ENCODE data around the gene LDLRAD3. TPM values are rescaled to one million over a fixed set of nuclear protein-coding genes. Genes with fewer than 3 reads are reported as not detected.
A peak's percentile ranks its signal among the peaks of the same experiment; 100 is the strongest.

Gene LDLRAD3
- total and polyA plus RNA-seq, 5 experiments from 2014 or later: not detected

DNA sequence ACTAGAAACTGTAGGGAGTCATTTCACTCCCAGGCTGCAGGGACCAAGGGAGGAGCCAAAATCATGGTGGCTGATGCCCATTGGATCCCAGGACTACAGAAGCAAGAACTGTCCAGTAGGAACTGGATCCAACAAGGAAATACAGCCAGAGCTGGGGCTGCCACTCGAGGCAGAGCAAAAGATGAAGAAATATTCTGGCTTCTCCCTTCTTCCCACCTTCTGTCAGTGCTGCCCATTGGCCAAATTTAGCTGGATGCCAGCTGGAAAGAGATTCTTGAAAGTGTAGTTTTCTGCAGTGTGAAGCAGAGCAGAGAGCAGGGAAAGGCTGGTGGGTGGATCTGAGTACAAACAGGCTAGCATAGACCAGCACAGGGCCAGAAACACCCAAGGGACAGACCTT, 299.8 kb downstream of the LDLRAD3 start:
- peaks cover 20 to 63% (median 26%) of the 10 kb centered on the region in 5 donors for H3K27me3 Mint-ChIP-seq
- no peaks in the 10 kb centered on the region for H3K36me3 Mint-ChIP-seq
- H3K9me3 Mint-ChIP-seq: peaks cover 0 to 2% (median 0%) of the 10 kb centered on the region in 9 donors

GRCh38 chr11:36247493-36247892, 303.6 kb downstream of the LDLRAD3 start:
- H3K9me3 Mint-ChIP-seq: peaks cover 0 to 2% (median 0%) of the 10 kb centered on the region in 9 donors
- no peaks in the 10 kb centered on the region for H3K36me3 Mint-ChIP-seq
- H3K4me1 Mint-ChIP-seq: no peaks in the 10 kb centered on the region
- H3K4me3 Mint-ChIP-seq: no peak overlapping the region
- peaks cover 22 to 88% (median 41%) of the 10 kb centered on the region in 5 donors for H3K27me3 Mint-ChIP-seq
- no peak for ATAC-seq
- DNase-seq: no peak
- no peak overlapping the region for H3K27ac Mint-ChIP-seq
- POLR2A ChIA-PET: no interaction called here

More for the DNA sequence above, 299.8 kb downstream of the LDLRAD3 start:
- DNase-seq (no peak), ATAC-seq (no peak)
- H3K4me3 Mint-ChIP-seq: no peak overlapping the region
- no peak overlapping the region for H3K27ac Mint-ChIP-seq
- H3K4me1 Mint-ChIP-seq: no peaks in the 10 kb centered on the region
- POLR2A ChIA-PET: no interaction called here

GRCh38 chr11:36248436-36248835, 304.6 kb downstream of the LDLRAD3 start:
- H3K27ac Mint-ChIP-seq: no peak overlapping the region
- POLR2A ChIA-PET: no interaction called here
- no peaks in the 10 kb centered on the region for H3K4me1 Mint-ChIP-seq
- peaks cover 0 to 2% (median 0%) of the 10 kb centered on the region in 9 donors for H3K9me3 Mint-ChIP-seq
- H3K36me3 Mint-ChIP-seq: no peaks in the 10 kb centered on the region
- no peak overlapping the region for H3K4me3 Mint-ChIP-seq
- ATAC-seq (no peak), DNase-seq (no peak)
- peaks cover 20 to 87% (median 43%) of the 10 kb centered on the region in 5 donors for H3K27me3 Mint-ChIP-seq

DNA sequence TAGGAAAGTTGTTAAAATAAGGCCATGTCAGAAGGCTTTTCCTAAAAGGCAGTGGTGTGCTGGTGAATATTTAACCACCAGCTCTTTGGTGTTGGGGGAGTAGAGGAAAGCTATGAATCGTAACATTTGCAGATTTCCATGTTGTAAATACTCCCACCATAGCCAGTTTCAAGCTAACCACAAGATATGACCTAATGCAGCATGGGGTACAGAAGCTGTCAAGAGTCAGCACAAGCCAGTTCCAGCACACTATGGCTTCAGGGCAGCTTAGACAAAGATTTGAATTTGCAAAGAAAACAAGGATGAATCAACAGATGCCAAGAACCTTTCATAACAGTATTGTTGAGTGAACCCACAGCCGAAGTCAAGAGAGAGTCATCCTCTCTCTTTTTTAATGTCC, 305.4 kb downstream of the LDLRAD3 start:
- no peak overlapping the region for H3K4me3 Mint-ChIP-seq
- H3K9me3 Mint-ChIP-seq: peaks cover 0 to 2% (median 0%) of the 10 kb centered on the region in 9 donors
- DNase-seq (no peak), ATAC-seq (no peak)
- no peaks in the 10 kb centered on the region for H3K36me3 Mint-ChIP-seq
- POLR2A ChIA-PET: no interaction called here
- H3K27ac Mint-ChIP-seq: no peak overlapping the region
- H3K27me3 Mint-ChIP-seq: peaks cover 19 to 86% (median 41%) of the 10 kb centered on the region in 5 donors
- no peaks in the 10 kb centered on the region for H3K4me1 Mint-ChIP-seq

DNA sequence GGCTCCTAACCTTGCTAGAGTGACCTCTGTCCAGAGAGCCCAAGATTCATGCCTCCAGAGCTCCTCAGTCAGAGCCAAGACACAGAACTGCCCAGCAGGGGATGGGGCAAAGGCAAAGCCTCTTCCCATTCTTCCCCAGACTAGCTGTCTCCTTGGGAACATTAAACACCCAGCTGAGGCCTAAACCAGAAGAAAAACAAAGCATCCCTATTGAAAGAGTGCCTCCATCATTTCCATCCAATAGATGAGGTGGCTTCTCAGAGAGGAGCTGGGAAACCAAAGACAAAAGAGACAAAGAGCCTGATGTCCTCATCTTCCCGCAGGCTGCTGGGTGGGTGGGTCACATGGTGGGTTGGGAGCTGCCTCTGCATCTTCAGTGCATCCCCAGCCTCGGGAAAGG, 308.0 kb downstream of the LDLRAD3 start:
- Mint-ChIP-seq H3K4me1 (no peaks in the 10 kb centered on the region), H3K9me3 (no peaks in the 10 kb centered on the region), H3K4me3 (no peak overlapping the region), H3K27ac (peak overlapping the region in 1 of 10 donors; percentile 21), H3K27me3 (peaks cover 17 to 71% (median 26%) of the 10 kb centered on the region in 5 donors), H3K36me3 (no peaks in the 10 kb centered on the region)
- ATAC-seq: no peak
- POLR2A ChIA-PET: no interaction called here
- DNase-seq: no peak

DNA sequence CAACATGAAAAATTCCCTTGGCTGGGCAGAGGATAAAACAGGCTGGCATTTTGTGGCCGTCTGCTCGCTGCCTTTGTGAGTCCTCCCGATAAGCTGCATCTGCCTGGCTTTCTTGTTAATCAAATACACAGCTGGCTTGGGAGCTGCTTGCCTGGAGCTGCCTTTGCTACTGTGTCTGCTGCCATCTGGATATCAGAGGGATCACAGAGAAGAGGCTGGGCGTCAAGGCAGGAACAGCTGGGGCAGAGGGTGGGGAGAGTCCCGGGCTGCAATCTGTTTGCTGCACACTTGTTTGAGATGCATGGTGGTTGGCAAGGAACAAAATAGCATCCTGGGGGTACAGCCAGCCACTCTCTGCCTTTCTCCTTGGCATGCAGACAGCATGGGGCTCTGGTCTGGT, 309.4 kb downstream of the LDLRAD3 start:
- ATAC-seq (no peak), DNase-seq (no peak)
- no peaks in the 10 kb centered on the region for H3K36me3 Mint-ChIP-seq
- no peaks in the 10 kb centered on the region for H3K4me1 Mint-ChIP-seq
- no peak overlapping the region for H3K4me3 Mint-ChIP-seq
- peaks cover 14 to 71% (median 26%) of the 10 kb centered on the region in 5 donors for H3K27me3 Mint-ChIP-seq
- H3K27ac Mint-ChIP-seq: no peak overlapping the region
- POLR2A ChIA-PET: no interaction called here
- no peaks in the 10 kb centered on the region for H3K9me3 Mint-ChIP-seq

GRCh38 chr11:36254713-36255112, 310.9 kb downstream of the LDLRAD3 start:
- H3K27me3 Mint-ChIP-seq: peaks cover 20 to 72% (median 34%) of the 10 kb centered on the region in 5 donors
- H3K4me3 Mint-ChIP-seq: no peak overlapping the region
- H3K36me3 Mint-ChIP-seq: no peaks in the 10 kb centered on the region
- H3K4me1 Mint-ChIP-seq: no peaks in the 10 kb centered on the region
- no peak overlapping the region for H3K27ac Mint-ChIP-seq
- H3K9me3 Mint-ChIP-seq: no peaks in the 10 kb centered on the region
- ATAC-seq (no peak), DNase-seq (no peak)
- POLR2A ChIA-PET: no interaction called here

DNA sequence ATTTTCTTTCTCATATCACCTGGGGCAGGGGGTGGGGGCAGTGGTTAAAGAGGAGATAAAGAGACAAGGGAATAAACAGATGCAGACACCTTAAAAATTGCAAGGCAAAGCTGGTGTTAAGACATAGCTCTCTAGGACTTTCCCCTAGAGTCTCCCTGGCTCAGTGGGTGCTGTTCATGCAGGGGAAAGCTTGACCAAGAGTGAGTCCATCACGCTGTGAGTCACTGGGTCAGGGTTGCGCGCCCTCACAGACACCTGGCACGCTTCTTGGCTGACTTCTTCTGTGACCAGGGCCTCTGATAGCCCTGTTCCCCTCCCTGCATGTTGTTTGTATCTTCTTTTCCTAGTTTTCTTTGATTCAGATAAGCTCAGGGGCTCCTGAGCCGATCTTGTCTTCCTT, 313.5 kb downstream of the LDLRAD3 start:
- DNase-seq (no peak), ATAC-seq (no peak)
- H3K4me1 Mint-ChIP-seq: no peaks in the 10 kb centered on the region
- no peaks in the 10 kb centered on the region for H3K9me3 Mint-ChIP-seq
- H3K27ac Mint-ChIP-seq: no peak overlapping the region
- H3K4me3 Mint-ChIP-seq: no peak overlapping the region
- H3K27me3 Mint-ChIP-seq: peaks cover 15 to 66% (median 28%) of the 10 kb centered on the region in 5 donors
- H3K36me3 Mint-ChIP-seq: no peaks in the 10 kb centered on the region
- POLR2A ChIA-PET: no interaction called here

DNA sequence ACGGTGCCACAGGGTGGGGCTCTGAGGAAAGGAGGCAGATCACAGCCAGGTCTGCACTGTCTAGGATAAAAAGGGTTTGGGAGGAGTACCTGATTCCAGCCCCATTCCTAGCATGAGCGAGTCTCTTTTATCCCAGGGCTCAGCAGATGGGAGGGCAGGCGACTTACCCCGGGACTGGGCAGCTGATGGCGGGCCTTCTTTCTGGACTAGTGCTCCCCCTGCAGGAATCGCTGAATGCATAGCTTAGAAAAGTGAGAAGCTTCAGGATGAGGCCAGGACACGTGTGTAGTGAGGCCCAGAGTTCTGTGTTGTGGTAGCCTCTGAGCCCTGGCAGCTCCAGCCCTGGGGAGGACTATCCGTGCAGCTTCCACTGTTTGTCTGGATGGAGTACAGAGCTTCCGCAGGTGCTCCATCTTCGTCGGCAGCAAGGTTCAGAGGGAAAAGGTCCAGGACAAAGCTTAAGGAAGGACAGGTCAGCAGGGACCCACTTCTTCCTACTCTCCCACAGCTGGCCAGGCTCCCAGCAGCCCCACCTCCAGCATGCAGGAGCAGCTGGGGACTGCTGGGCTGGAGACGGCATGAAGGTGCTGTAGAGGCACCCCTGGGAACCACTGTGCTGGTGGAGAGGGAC, 315.0 kb downstream of the LDLRAD3 start:
- H3K27ac Mint-ChIP-seq: no peak overlapping the region
- H3K9me3 Mint-ChIP-seq: no peaks in the 10 kb centered on the region
- no peak for ATAC-seq
- no peaks in the 10 kb centered on the region for H3K4me1 Mint-ChIP-seq
- DNase-seq: no peak
- H3K4me3 Mint-ChIP-seq: no peak overlapping the region
- H3K36me3 Mint-ChIP-seq: no peaks in the 10 kb centered on the region
- H3K27me3 Mint-ChIP-seq: peaks cover 18 to 69% (median 36%) of the 10 kb centered on the region in 5 donors
- POLR2A ChIA-PET: no interaction called here

- Mint-ChIP-seq H3K9me3 (no peaks in the 10 kb centered on the region), H3K36me3 (no peaks in the 10 kb centered on the region), H3K27ac (no peak overlapping the region), H3K4me1 (peaks cover 0 to 2% (median 0%) of the 10 kb centered on the region in 4 donors), H3K27me3 (peaks cover 18 to 73% (median 39%) of the 10 kb centered on the region in 5 donors), H3K4me3 (no peak overlapping the region)
- ATAC-seq (no peak), DNase-seq (no peak)
- POLR2A ChIA-PET: no interaction called here
Measured at GRCh38 chr11:36261094-36261493, 317.2 kb downstream of the LDLRAD3 start.

GRCh38 chr11:36264011-36264972, 320.4 kb downstream of the LDLRAD3 start:
- Mint-ChIP-seq H3K9me3 (no peaks in the 10 kb centered on the region), H3K4me1 (peaks cover 0 to 2% (median 0%) of the 10 kb centered on the region in 4 donors), H3K4me3 (no peak overlapping the region), H3K27ac (no peak overlapping the region), H3K36me3 (no peaks in the 10 kb centered on the region), H3K27me3 (peaks cover 7 to 43% (median 23%) of the 10 kb centered on the region in 5 donors)
- POLR2A ChIA-PET: no interaction called here
- DNase-seq (no peak), ATAC-seq (no peak)

DNA sequence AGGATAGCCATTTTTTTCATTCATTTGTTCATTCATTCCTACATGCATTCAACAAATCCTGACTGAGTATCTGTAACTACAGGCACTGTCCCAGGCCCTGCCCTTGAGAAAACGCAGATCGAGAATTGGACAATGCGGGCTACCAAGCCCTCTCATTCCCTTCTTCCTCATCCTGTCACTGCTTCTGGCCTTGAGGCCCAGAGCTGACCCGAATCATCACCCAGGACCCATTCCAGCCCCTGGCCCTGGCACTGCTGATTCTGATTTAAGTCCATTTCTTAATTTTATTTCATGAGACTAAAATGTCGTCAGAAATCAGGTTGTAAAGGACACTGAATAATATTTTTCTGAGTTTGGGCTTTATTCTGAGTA, 321.1 kb downstream of the LDLRAD3 start:
- ATAC-seq (no peak), DNase-seq (no peak)
- H3K27ac Mint-ChIP-seq: no peak overlapping the region
- peaks cover 6 to 36% (median 18%) of the 10 kb centered on the region in 5 donors for H3K27me3 Mint-ChIP-seq
- no peak overlapping the region for H3K4me3 Mint-ChIP-seq
- H3K36me3 Mint-ChIP-seq: peaks cover 0 to 2% (median 0%) of the 10 kb centered on the region in 3 donors
- peaks cover 0 to 2% (median 0%) of the 10 kb centered on the region in 4 donors for H3K4me1 Mint-ChIP-seq
- POLR2A ChIA-PET: no interaction called here
- H3K9me3 Mint-ChIP-seq: no peaks in the 10 kb centered on the region
